ENCODE data around the gene METAP1D. TPM values are rescaled to one million over a fixed set of nuclear protein-coding genes. Genes with fewer than 3 reads are reported as not detected.

Gene METAP1D
- total RNA-seq, 1 experiment from 2014 or later: 5.2 TPM

GRCh38 chr2:172100080-172100934 lies 100.6 kb downstream of the METAP1D start:
- H3K9me3 ChIP-seq (ENCODE audit: control insufficient read depth, low read depth, low read length): no peaks in the 10 kb centered on the region
- peaks cover 37 to 56% of the 10 kb centered on the region in 2 experiments for H3K4me1 Mint-ChIP-seq
- no peak overlapping the region for H2BK15ac ChIP-seq (ENCODE audit: low read depth, low read length)
- TF ChIP-seq CTCF (conservative IDR thresholded peaks at IDR 0.05): no peak
- H3K56ac ChIP-seq (ENCODE audit: insufficient read length, low read depth, low read length): no peak overlapping the region
- WGBS (ENCODE audit: extremely low coverage, insufficient read length, low lambda C conversion rate): no CpG with 5 or more reads among the region's 72 CpGs
- no peak overlapping the region for H2AFZ ChIP-seq (ENCODE audit: low read length)
- no peak overlapping the region for H3K14ac ChIP-seq (ENCODE audit: insufficient read depth, low read length)
- no peak overlapping the region for H3K27ac ChIP-seq (ENCODE audit: insufficient read length, low read depth, low read length)
- H3K23me2 ChIP-seq (ENCODE audit: insufficient read length, low read depth, low read length, poor library complexity, severe bottlenecking): peaks cover 28% of the 10 kb centered on the region
- H3T11ph ChIP-seq (ENCODE audit: low read length): no peak overlapping the region
- no peak for DNase-seq
- H3K36me3 Mint-ChIP-seq (ENCODE audit: insufficient read depth in 1 of 3, low read depth in 3 of 3): peaks cover 0 to 2% (median 1%) of the 10 kb centered on the region in 3 experiments; a peak in 2 of 7 replicates
- no peak overlapping the region for H4K91ac ChIP-seq (ENCODE audit: insufficient read length, low read depth, low read length)
- H2BK12ac ChIP-seq (ENCODE audit: insufficient read length, low read depth, low read length): no peak overlapping the region
- no peak overlapping the region for H3K27ac Mint-ChIP-seq
- no peaks in the 10 kb centered on the region for H3K79me1 ChIP-seq (ENCODE audit: insufficient read depth, low read depth, low read length, poor library complexity, severe bottlenecking)
- H3K23ac ChIP-seq (ENCODE audit: insufficient read length, low read depth, low read length): no peak overlapping the region
- peaks cover 83% of the 10 kb centered on the region for H3K27me3 ChIP-seq (ENCODE audit: insufficient read depth, low read length)
- no peak overlapping the region for H4K8ac ChIP-seq (replicated peaks; ENCODE audit: insufficient read length, low read depth, low read length)
- no peak overlapping the region for H3K4ac ChIP-seq (ENCODE audit: low read depth, low read length)
- H3K27me3 Mint-ChIP-seq (ENCODE audit: low read depth): peaks cover 100% of the 10 kb centered on the region
- H4K20me1 ChIP-seq (ENCODE audit: control insufficient read depth, insufficient read depth, insufficient read length): no peaks in the 10 kb centered on the region
- peak overlapping the region in 1 of 2 experiments; percentile 47; a peak in 4 of 5 replicates for H3K4me3 Mint-ChIP-seq
- H2AK5ac ChIP-seq (ENCODE audit: insufficient read length, low read length): no peak overlapping the region
- H3K79me2 ChIP-seq (ENCODE audit: insufficient read depth, low read length): no peaks in the 10 kb centered on the region
- no peak overlapping the region for H2BK120ac ChIP-seq (ENCODE audit: low read depth, low read length, poor library complexity, severe bottlenecking)
- no peak overlapping the region for H3K9ac ChIP-seq (ENCODE audit: extremely low read depth, insufficient read length, low read length)
- peaks cover 3 to 9% of the 10 kb centered on the region in 2 experiments; a peak in 4 of 5 replicates for H3K9me3 Mint-ChIP-seq
- no peak overlapping the region for H3K18ac ChIP-seq (ENCODE audit: insufficient read length, low read depth, low read length)
- H2BK20ac ChIP-seq (ENCODE audit: low read depth, low read length, poor library complexity, severe bottlenecking): no peak overlapping the region
- no peak overlapping the region for H2BK5ac ChIP-seq (ENCODE audit: insufficient read length, low read length)
- no peak overlapping the region for H3K4me2 ChIP-seq (ENCODE audit: insufficient read depth, insufficient read length, low read length)
- H4K5ac ChIP-seq (ENCODE audit: insufficient read length, low read depth, low read length): no peak overlapping the region
- no peaks in the 10 kb centered on the region for H3K4me1 ChIP-seq (ENCODE audit: insufficient read depth, low read length)
